NOMO-1 treated with dmso at 0.1 percent for 144 hours (cell line): Measurements from ENCODE around the gene TOMM40.
"Not testable (repeated sequence)": the region's sequence is repeated elsewhere in the genome, so short reads cannot be mapped to it uniquely, and the experiment has no call there.

Experiments
- DNase-seq: peaks from one replicate; lab custom pipeline; 2025; ENCODE audit not compliant: unreplicated experiment; lab: John Stamatoyannopoulos, UW

The TOMM40 gene

GRCh38 chr19:44869733-44870470 is 21.2 kb upstream of the TOMM40 start:
- DNase-seq: no peak

- DNase-seq: no peak
These were observed 19.2 kb upstream of the TOMM40 start for GRCh38 chr19:44871809-44872208.

GRCh38 chr19:44872661-44873060 is 18.4 kb upstream of the TOMM40 start:
- DNase-seq: no peak

- no peak for DNase-seq
These were observed 16.7 kb upstream of the TOMM40 start for GRCh38 chr19:44874317-44874716.

- DNase-seq: no peak
These were observed 15.2 kb upstream of the TOMM40 start for GRCh38 chr19:44875666-44876451.

GRCh38 chr19:44876930-44877535 is 14.0 kb upstream of the TOMM40 start:
- no peak for DNase-seq

GRCh38 chr19:44878120-44878865 is 12.8 kb upstream of the TOMM40 start:
- DNase-seq: no peak

GRCh38 chr19:44879309-44880065 is 11.6 kb upstream of the TOMM40 start:
- no peak for DNase-seq

- no peak for DNase-seq
These were observed 9.0 kb upstream of the TOMM40 start for GRCh38 chr19:44882063-44882462.

- DNase-seq: not testable (repeated sequence)
These were observed 8.2 kb upstream of the TOMM40 start for GRCh38 chr19:44882619-44883397.

GRCh38 chr19:44883922-44884321 is 7.1 kb upstream of the TOMM40 start:
- no peak for DNase-seq

GRCh38 chr19:44884566-44884965 is 6.5 kb upstream of the TOMM40 start:
- DNase-seq: no peak

GRCh38 chr19:44886141-44886540 is 4.9 kb upstream of the TOMM40 start:
- DNase-seq: no peak

- no peak for DNase-seq
These were observed 3.4 kb upstream of the TOMM40 start for GRCh38 chr19:44887648-44888047.

- DNase-seq: not testable (repeated sequence)
These were observed 2.7 kb upstream of the TOMM40 start for GRCh38 chr19:44888335-44888734.

- DNase-seq: no peak
These were observed 1.2 kb upstream of the TOMM40 start for GRCh38 chr19:44889830-44890365.

GRCh38 chr19:44890366-44891015 is 563 bp upstream of the TOMM40 start:
- peak; percentile 100 for DNase-seq

GRCh38 chr19:44892932-44893331 is 1.9 kb downstream of the TOMM40 start:
- DNase-seq: no peak
